ENCODE data around the gene DGKB.
"Not testable (repeated sequence)": the region's sequence is repeated elsewhere in the genome, so short reads cannot be mapped to it uniquely, and the experiment has no call there.

DGKB gene

GRCh38 chr7:14279065-14279871, 623.3 kb downstream of the DGKB start:
- not testable (repeated sequence) for DNase-seq

GRCh38 chr7:14275356-14275755, 627.2 kb downstream of the DGKB start:
- DNase-seq: no peak

- DNase-seq: peak in 1 of 14 donors; percentile 0
Measured at GRCh38 chr7:14271441-14271840, 631.1 kb downstream of the DGKB start.

GRCh38 chr7:14270099-14270498, 632.5 kb downstream of the DGKB start:
- DNase-seq: no peak

- DNase-seq: no peak
Measured at GRCh38 chr7:14260011-14260410, 642.5 kb downstream of the DGKB start.

GRCh38 chr7:14258861-14259260, 643.7 kb downstream of the DGKB start:
- DNase-seq: no peak

GRCh38 chr7:14258441-14258840, 644.1 kb downstream of the DGKB start:
- DNase-seq: no peak

- DNase-seq: no peak
Measured at GRCh38 chr7:14252458-14252857, 650.1 kb downstream of the DGKB start.

- DNase-seq: peak in 1 of 14 donors; percentile 5
Measured at GRCh38 chr7:14242175-14242574, 660.4 kb downstream of the DGKB start.

- no peak for DNase-seq
Measured at GRCh38 chr7:14236834-14237233, 665.7 kb downstream of the DGKB start.

GRCh38 chr7:14235056-14235455, 667.5 kb downstream of the DGKB start:
- peak in 1 of 14 donors; percentile 27 for DNase-seq

- no peak for DNase-seq
Measured at GRCh38 chr7:14233868-14234369, 668.6 kb downstream of the DGKB start.

GRCh38 chr7:14233076-14233867, 669.3 kb downstream of the DGKB start:
- DNase-seq: peak in 1 of 14 donors; percentile 3

- no peak for DNase-seq
Measured at GRCh38 chr7:14229047-14229446, 673.5 kb downstream of the DGKB start.

GRCh38 chr7:14228341-14228740, 674.2 kb downstream of the DGKB start:
- no peak for DNase-seq

GRCh38 chr7:14226126-14226525, 676.4 kb downstream of the DGKB start:
- DNase-seq: no peak

GRCh38 chr7:14219125-14219524, 683.4 kb downstream of the DGKB start:
- DNase-seq: no peak

- no peak for DNase-seq
Measured at GRCh38 chr7:14218338-14218737, 684.2 kb downstream of the DGKB start.

- DNase-seq: no peak
Measured at GRCh38 chr7:14209896-14210484, 692.6 kb downstream of the DGKB start.

- no peak for DNase-seq
Measured at GRCh38 chr7:14207711-14208110, 694.8 kb downstream of the DGKB start.

GRCh38 chr7:14207138-14207537, 695.4 kb downstream of the DGKB start:
- DNase-seq: no peak

- DNase-seq: no peak
Measured at GRCh38 chr7:14206121-14206520, 696.4 kb downstream of the DGKB start.

GRCh38 chr7:14201353-14201752, 701.2 kb downstream of the DGKB start:
- no peak for DNase-seq

All from C1 segment of cervical spinal cord (tissue), 14 donors.